ENCODE data around the gene DOCK2.

The DOCK2 gene

DNA sequence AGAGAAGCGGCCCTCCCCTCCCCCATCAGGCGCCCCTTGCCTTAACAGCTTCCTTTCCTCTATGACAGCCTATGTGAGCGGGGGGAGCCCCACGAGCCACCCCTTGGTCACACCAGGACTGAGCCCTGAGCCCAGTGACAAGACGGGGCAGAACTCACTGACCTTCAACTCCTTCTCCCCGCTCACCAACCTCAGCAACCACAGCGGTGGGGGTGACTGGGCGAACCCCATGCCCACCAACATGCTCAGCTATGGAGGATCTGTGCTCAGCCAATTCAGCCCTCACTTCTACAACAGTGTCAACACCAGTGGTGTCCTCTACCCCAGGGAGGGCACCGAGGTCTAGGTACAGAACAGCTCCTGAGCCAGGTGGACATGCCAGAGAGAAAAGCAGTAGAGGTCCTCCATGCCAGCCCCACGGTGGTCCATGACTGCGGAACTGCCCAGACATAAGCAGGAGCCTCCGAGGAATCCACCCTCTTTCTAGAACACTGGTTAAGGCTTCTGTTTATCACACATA is 471.3 kb downstream of the DOCK2 start:
- no peak for DNase-seq

DNA sequence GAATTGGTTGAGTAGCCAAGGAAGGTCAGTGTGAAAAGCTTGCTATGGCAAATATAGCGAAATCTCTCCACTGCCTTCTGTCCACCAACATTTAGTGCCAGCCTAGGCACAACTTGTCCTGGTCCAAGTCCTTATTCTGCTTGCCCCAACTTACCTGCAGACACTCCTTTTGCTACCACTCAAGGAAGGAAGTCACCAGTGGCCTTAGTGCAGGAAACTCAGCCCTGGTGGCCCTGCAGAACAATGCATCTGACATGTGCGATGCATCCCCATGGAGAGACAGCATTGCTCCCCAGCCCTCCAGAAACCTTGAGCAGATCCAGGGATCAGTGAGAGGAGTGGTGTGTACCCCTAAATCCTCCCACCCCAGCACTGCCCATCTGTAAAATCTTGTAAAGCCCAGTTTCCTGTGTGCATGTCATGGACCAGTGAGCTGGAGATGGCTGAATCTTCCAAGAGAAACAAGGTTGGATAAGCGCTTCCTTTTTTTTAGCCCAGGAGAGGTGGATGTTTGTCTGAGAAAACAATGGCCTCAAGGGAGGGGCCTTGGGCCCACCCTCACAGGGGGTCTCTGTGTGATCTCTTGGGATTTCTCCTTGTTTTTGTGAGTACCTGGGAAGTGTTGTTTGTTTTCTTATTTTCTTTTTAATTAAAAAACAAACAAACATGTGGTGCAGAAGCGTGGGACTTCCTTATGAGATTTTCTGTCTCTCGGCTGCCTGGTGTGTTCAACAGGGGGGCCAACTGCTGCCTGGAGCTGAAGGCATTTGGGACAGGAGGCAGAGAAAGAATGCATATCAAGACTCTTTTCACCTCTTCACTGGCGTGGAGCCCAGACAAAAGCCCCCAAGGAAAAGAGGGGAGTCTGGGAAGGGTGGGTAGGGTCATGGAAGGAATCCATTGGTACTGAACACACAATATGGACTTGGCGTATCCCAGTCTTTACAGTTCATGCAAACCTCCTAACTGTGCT is 472.3 kb downstream of the DOCK2 start:
- DNase-seq = no peak

DNA sequence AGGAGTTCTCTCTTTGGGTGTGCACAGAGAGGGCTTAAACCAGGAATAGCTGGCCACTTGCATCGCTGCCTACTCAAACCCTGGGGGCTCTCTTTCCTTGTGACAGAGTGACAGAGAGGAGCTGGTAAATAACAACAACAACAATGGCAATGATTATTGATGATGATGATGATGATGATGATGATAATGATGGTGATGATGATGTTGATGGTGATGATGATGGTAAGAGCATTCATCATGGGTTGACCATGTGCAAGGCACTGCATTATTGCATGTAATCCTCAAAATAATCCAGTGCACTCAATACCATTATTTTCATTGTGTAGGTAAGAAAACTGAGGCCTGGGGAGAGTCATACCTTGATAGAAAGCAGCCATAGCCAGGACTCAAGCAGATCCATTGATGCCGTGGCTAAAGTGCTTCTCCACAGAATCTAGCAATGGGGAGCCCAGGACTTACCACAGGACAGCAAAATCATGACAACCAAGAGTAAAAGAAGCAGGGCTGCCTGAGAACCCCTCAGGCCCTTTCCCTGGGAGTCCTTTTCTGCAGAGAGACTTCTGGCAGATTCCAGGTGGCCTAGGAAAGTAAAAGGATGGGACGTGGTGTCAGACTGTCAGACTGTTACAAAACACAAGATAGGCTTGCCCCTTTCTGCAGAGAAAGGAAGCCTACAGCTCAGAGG is 473.5 kb downstream of the DOCK2 start:
- DNase-seq = no peak

DNA sequence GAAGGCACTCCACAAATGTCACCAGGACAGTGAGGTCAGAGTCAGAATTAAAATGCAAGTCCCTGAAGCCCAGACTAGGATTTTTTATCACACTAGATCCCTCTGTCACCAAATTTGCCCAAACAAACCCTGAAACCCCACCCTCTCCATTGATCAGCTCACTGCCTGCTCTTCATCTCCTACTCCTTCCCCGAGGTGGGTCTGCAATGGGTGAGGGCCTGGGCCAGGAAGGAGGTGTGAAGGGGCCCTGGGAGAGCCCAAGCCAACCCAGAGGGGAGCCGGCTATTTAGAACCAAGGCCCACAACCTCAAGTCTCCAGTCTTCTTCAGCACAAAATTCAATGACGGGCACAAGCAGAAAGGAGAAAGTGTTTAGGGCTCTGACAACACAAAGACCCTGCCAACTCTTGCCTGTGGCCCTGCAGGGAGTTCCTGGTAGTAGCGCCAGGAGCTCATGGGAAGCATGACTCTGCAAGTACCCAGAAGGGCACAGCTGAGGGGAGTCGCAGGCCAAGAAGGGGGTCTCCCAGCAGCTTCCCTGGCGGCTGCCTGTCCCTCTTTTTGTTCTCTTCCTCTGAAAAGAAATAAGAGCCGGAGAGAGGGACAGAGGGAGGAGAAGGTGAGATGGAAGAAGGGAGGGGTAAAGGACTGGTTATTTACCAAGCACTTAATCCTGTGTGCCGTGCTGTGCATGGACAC is 474.2 kb downstream of the DOCK2 start:
- no peak for DNase-seq

DNA sequence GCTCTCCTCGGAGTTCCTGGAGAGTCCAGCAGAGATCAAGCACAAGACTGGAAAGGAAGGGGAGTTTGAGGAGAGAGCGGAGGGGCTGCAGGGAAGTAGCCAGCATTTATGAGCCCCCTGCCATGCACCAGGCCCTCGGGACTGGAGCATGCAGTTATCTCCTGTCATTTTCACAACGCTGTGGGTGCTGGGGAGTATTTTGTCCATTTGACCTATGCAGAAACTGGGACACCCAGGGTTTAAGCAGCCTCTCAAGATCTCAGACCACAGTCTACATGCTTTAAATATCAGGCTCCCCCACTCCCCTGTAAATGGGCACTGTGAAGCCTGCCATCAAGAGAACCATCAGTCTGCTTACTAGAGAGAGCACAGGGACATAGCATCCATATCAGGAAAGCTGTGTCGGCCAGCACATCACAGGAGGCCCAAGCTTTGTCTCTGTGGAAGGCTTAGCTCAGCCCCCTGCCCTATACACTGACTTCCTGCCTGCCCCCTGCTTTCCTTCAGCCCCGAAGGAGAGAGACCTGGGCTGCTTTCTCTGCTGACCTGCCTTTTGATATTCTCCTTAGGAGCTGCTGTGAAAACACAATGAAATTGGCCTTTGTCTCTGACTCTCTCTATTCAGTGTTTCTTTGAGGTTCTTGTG is 475.9 kb downstream of the DOCK2 start:
- no peak for DNase-seq

DNA sequence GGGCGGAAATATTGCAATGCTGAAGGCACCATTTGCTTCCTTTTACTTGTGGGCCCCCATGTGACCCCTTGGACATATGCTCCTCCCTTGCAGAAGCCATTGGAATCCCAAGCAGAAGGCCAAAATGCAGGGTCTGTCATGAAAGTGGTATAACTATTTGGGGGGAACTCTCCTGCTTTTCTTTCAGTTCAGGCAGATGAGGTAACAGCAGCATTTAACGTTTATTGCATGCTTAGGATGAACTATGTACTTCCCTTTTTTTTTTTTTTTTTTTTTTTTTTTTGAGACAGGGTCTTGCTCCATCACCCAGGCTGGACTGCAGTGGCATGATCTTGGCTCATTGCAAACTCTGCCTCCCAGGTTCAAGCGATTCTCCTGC is 476.4 kb downstream of the DOCK2 start:
- no peak for DNase-seq

DNA sequence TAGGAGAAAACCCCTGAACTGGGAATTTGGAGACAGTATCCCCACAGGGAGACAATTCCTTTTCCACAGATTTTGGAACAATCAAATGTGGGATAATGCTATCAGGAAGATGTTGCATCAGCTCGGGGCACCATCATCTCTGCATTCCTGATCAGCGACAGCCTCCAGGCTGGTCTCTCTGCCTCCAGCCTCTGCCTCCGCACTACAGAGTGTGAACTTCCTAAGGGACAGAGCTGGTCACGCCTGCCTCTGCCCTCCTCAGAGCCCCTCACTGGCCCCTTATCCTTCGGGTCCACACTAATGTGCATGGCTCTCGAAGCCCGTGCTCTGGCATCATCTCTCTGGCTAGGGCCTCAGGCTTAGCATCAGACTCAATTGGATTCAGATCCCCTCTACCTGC is 477.2 kb downstream of the DOCK2 start:
- no peak for DNase-seq

DNA sequence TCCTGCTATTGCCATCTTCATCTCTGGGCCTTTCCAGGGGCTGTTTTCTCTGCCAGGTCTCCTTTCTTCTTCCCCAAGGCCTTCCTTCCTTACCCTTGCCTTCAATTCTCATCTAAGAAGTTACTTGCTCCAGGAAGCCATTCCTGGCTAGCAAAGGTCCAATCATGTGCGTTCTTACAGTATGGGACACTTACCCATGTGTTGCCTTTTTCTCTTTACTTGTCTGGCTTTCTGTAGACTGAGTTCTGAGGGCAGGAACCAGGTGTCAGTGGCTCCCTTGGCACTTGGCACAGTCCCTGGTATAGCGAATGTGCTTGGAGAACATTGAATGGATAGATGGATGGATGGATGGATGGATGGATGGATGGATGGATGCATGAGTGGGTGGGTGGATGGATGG is 478.9 kb downstream of the DOCK2 start:
- DNase-seq = no peak

DNA sequence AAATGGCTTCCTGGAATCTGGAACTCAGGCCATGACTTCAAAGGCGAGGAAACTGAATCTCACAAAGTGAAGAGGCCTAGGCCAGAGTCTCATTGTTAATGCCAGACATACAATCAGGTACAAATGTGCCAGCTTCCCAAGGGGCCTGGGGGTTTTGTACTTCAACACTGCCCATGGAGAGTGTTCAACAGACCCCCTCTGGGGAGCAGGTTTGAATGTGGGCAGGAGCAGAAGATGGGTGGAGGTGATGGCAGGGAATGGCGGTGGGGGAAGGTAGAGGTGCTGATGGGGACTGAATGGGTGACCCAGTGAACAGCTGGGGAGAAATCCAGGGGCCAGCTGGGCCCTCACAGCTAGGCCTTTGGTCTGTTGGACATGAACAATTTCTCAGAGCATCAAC is 480.7 kb downstream of the DOCK2 start:
- DNase-seq = no peak

DNA sequence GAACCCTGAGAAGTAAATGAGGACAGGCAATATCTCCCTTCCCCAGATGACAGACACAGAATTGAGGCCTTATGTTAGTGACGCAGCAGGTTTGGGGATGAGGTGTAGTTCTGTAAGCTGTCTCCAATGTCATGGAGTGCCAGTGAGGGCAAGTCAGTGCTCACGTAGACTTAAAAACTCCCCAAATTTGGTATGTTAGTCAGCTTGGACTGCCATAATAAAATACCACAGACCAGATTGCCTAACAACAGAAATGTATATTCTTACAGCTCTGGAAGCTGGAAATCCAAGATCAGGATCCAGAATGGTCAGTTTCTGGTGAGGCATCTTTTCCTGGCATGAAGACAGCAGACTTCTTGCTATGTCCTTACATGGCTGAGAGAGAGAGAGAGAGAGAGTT is 483.5 kb downstream of the DOCK2 start:
- DNase-seq = no peak

DNA sequence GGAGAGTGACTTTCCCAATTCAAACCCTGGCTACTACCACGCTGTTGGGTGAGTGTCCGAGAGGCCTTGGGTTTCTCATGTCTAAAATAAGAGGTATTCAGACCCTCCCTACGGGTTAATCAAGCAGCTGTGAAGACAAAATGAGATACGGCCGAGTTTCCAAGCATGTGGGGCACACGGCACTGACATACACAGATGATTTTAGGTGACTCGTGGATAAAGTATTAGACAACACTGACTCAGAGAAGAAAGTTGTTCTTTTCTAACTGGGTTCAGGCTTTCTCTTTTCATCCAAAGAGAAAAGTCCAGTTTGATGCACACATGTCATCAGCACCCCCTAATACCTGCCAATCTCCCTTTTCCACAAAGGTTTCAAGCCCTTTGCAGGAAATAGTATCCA is 484.2 kb downstream of the DOCK2 start:
- no peak for DNase-seq

DNA sequence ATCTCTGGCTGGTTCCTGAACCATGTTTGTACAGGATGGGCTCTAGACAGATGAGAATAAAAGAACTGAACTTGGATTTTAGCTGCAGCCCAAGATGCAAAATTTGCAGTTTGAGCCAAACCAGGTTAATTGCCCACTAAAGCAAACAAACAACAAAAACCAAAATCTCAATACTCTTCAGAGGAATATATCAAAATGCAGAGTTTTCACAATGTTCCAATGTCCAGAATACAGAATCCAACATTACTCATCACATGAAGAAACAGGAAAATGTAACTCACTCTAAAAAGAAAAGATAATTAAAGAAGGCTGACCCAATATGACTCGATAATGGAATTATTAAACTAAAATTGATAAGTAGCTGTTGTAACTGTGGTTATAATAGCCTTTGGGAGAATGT is 489.0 kb downstream of the DOCK2 start:
- no peak for DNase-seq

DNA sequence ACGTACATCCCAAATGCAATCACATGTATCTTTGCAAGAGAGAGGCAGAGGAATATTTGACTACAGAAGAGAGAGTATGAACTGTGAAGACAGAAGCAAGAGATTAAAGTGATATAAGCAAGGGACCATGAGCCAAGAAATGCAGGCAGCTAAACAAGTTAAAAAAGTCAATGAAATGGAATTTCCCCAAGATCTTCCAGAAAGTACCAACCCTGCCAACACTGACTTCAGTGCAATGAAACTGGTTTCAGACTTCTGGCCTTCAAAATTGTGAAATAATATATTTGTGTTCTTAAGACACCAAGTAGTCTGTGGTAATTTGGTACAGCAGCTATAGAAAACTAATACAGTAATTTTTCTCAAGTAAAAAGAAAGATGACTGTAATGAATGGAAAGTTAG is 489.6 kb downstream of the DOCK2 start:
- DNase-seq = no peak

DNA sequence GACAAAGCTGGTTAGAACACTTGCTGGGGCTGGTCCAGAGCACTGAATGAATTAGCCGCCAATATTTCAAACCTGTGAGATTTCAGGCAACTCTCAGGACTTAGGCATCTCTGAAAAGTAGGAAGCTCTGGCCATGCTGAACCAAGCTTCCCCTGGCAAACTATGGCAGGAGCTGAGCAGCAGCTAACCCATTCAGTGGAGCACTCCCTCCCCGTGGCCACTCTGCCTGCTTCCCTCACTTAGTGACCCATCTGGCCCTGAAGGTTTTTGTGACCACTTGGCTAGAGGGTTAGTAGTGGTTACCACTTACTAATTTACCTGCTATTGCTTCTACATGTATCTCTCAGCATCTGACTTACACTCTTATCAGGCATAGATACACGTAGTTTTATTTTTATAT is 494.2 kb downstream of the DOCK2 start:
- no peak for DNase-seq

DNA sequence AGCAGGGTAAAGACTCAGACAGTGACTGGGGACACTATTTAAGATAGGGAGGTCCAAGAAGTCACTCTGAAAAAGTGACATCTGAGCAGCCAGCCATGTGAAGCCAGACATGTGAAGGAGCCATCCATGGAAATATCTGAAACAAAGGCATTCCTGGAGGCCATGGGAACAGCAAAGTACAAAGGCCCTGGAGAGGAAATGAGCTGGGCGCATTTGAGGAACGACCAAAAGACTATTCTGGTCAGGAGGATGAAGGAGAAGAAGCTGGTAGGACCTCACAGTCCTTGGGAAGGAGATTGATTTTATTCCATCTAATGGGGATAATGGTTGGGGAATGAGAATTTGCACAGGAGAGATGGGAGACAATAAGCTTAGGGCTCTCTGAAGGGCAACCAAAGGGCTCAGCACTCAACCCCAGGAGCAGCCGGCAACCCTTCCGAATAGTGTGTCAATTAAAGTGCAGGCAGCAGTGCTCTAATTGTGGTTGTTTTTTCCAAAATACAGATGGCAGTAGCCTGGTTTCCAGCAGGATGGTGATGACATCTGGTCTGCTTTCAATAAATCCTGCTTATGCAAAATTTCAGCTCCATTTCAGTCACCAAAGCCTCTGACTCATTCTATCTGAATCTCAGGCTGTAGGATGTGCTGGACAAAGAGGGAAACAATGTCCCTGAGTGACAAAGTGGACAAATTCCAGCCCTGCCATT is 495.3 kb downstream of the DOCK2 start:
- DNase-seq = no peak

Data from femur (tissue), 1 donor.